IMR-90 (cell line): ENCODE data around the gene NSUN7. TPM values are rescaled to one million over a fixed set of nuclear protein-coding genes. Genes with fewer than 3 reads are reported as not detected.
"Not testable (repeated sequence)": the region's sequence is repeated elsewhere in the genome, so short reads cannot be mapped to it uniquely, and the experiment has no call there.

Experiments
- ATAC-seq: fragments of 200-7000 bp; cut with Tn5 transposase; 2 replicates; pipeline ENCODE4 v1.9.1; 2020; ENCODE audit warnings: low read depth, mild to moderate bottlenecking, moderate library complexity
- BruUV-seq: library from RNA; stranded (reverse); fragments of 400-500 nt; replicated peaks from 2 replicates; lab custom pipeline; 2021; lab: Mats Ljungman, UMichigan
- CTCF ChIA-PET: fragments of 300-600 bp; formaldehyde crosslinking; extraction: SDS; loops from one replicate; lab custom pipeline; 2021; ENCODE audit warnings: antibody characterized with exemption; lab: Yijun Ruan, JAX
- POLR2A ChIA-PET: fragments of 300-600 bp; sonication (Branson Sonifier 250); formaldehyde crosslinking; loops from one replicate; lab custom pipeline; 2022; ENCODE audit warnings: antibody characterized with exemption; ENCODE audit not compliant: unreplicated experiment; lab: Charles Lee
- DNase-seq: peaks from one replicate; pipeline ENCODE4 v3.0.0; 2013
- H2AFZ ChIP-seq: replicated peaks from 2 replicates; pipeline ENCODE3; 2013; ENCODE audit warnings: low read length, mild to moderate bottlenecking; ENCODE audit not compliant: poor library complexity
- H2AK5ac ChIP-seq: 2 replicates; pipeline ENCODE4 v1.6.1; 2013; ENCODE audit warnings: low read depth, low read length, inconsistent platforms
- H2AK9ac ChIP-seq: replicated peaks from 2 replicates; pipeline ENCODE3; 2013; ENCODE audit warnings: mild to moderate bottlenecking, low read depth, low read length, moderate library complexity; ENCODE audit not compliant: poor library complexity
- H2BK120ac ChIP-seq: 2 replicates; pipeline ENCODE4 v1.6.1; 2013; ENCODE audit warnings: low read depth, low read length, inconsistent platforms
- H2BK15ac ChIP-seq: 3 replicates; pipeline ENCODE4 v1.6.1; 2013; ENCODE audit warnings: low read depth, low read length, inconsistent platforms
- H2BK20ac ChIP-seq: 2 replicates; pipeline ENCODE4 v1.6.1; 2013; ENCODE audit warnings: low read depth, mild to moderate bottlenecking, inconsistent platforms, low read length, moderate library complexity
- H2BK5ac ChIP-seq: 2 replicates; pipeline ENCODE4 v1.6.1; 2013; ENCODE audit warnings: mild to moderate bottlenecking, low read depth, low read length, inconsistent platforms; ENCODE audit not compliant: poor library complexity, severe bottlenecking
- H3K14ac ChIP-seq: replicated peaks from 2 replicates; pipeline ENCODE4 v1.6.1; 2013; ENCODE audit warnings: low read depth, low read length, inconsistent platforms
- H3K18ac ChIP-seq: 2 replicates; pipeline ENCODE4 v1.6.1; 2013; ENCODE audit warnings: low read depth, low read length, control low read depth
- H3K23ac ChIP-seq: 2 replicates; pipeline ENCODE4 v1.6.1; 2013; ENCODE audit warnings: low read depth, low read length, inconsistent platforms
- H3K27ac ChIP-seq: 2 replicates; pipeline ENCODE4 v1.5.1; 2013; ENCODE audit warnings: mild to moderate bottlenecking, control low read depth, low read length; ENCODE audit not compliant: insufficient read depth
- H3K27me3 ChIP-seq: 2 replicates; pipeline ENCODE4 v1.6.1; 2013; ENCODE audit warnings: low read length; ENCODE audit not compliant: control insufficient read depth, insufficient read depth
- H3K36me3 ChIP-seq: 2 replicates; pipeline ENCODE4 v1.6.1; 2013; ENCODE audit warnings: low read length, mixed read lengths; ENCODE audit not compliant: control insufficient read depth, insufficient read depth
- H3K4ac ChIP-seq: 2 replicates; pipeline ENCODE4 v1.6.1; 2013; ENCODE audit warnings: low read depth, low read length, inconsistent platforms
- H3K4me1 ChIP-seq: 2 replicates; pipeline ENCODE4 v1.6.1; 2013; ENCODE audit warnings: low read length, mixed read lengths; ENCODE audit not compliant: control insufficient read depth, insufficient read depth
- H3K4me2 ChIP-seq: 2 replicates; pipeline ENCODE4 v1.6.1; 2013; ENCODE audit warnings: low read depth, mild to moderate bottlenecking, control low read depth, low read length, moderate library complexity
- H3K4me3 ChIP-seq: 2 replicates; pipeline ENCODE4 v1.5.1; 2013; ENCODE audit warnings: low read depth, mild to moderate bottlenecking, control low read depth, low read length, moderate library complexity; ENCODE audit not compliant: insufficient read depth
- H3K56ac ChIP-seq: 2 replicates; pipeline ENCODE4 v1.6.1; 2013; ENCODE audit warnings: low read length, inconsistent platforms; ENCODE audit not compliant: insufficient read depth; ENCODE audit errors: extremely low read depth
- H3K79me1 ChIP-seq, 2 experiments: 2 replicates each; pipeline ENCODE4 v1.6.1; 2013; ENCODE audit warnings: low read length in 2 of 2, inconsistent platforms in 1 of 2, low read depth in 1 of 2
- H3K9ac ChIP-seq: 2 replicates; pipeline ENCODE4 v1.6.1; 2013; ENCODE audit warnings: low read depth, low read length, control low read depth
- H3K9me1 ChIP-seq: 2 replicates; pipeline ENCODE4 v1.6.1; 2013; ENCODE audit warnings: low read length, inconsistent platforms; ENCODE audit not compliant: insufficient read depth
- H3K9me3 ChIP-seq: 2 replicates; pipeline ENCODE4 v1.6.1; 2013; ENCODE audit warnings: low read length; ENCODE audit not compliant: control insufficient read depth, insufficient read depth
- H4K20me1 ChIP-seq: 2 replicates; pipeline ENCODE4 v1.6.1; 2013; ENCODE audit warnings: low read length, inconsistent platforms; ENCODE audit not compliant: insufficient read depth
- H4K5ac ChIP-seq: 2 replicates; pipeline ENCODE4 v1.6.1; 2013; ENCODE audit warnings: mild to moderate bottlenecking, low read depth, low read length, control low read depth
- H4K8ac ChIP-seq, 2 experiments: 2 replicates each; pipeline ENCODE4 v1.6.1; 2013; ENCODE audit warnings: low read depth in 2 of 2, low read length in 2 of 2, control low read depth in 1 of 2, inconsistent platforms in 1 of 2
- H4K91ac ChIP-seq: 2 replicates; pipeline ENCODE4 v1.6.1; 2013; ENCODE audit warnings: low read depth, low read length, inconsistent platforms; ENCODE audit not compliant: insufficient read depth
- WGBS, 2 experiments: methylation state at CpG; one replicate each; pipeline versions ENCODE4 v1.1.5 to v1.1.7; 2013; ENCODE audit warnings: missing lambda C conversion rate in 2 of 2; ENCODE audit not compliant: insufficient read length in 1 of 2; ENCODE audit errors: extremely low coverage in 2 of 2; 5-methylcytosine and 5-hydroxymethylcytosine counted together
- dilution Hi-C: fragments of 300-500 bp; cut with HindIII; formaldehyde crosslinking; loops from one replicate; pipeline ENCODE4 v1.14.3; 2018; ENCODE audit warnings: low sequenced_read_pairs; ENCODE audit not compliant: unreplicated experiment
- in situ Hi-C: fragments of 300-500 bp; cut with MboI; formaldehyde crosslinking; loops from 3 replicates; pipeline ENCODE4 v1.14.3; 2019; ENCODE audit warnings: low sequenced_read_pairs, inconsistent platforms, mixed read lengths
- intact Hi-C: fragments of 100-400 bp; cut with micrococcal nuclease; formaldehyde crosslinking; loops from 2 replicates; pipeline ENCODE4 v1.10.0; 2022
- polyA plus RNA-seq, 3 experiments: library from polyadenylated mRNA; depleted of rRNA; stranded (reverse); fragments of >200 nt; gene quantifications; 2 replicates each; pipeline ENCODE4 v1.2.3, GENCODE V29; 2012; ENCODE audit warnings: low replicate concordance in 1 of 3
- total RNA-seq: library from RNA; depleted of rRNA; stranded (reverse); fragments of >200 nt; gene quantifications from 2 replicates; pipeline ENCODE4 v1.2.3, GENCODE V29; 2012

The NSUN7 gene
- total and polyA plus RNA-seq, 2 of the 4 experiments (the other 2 are of a cell fraction), result not detected

- intact Hi-C loops, H3K56ac ChIP-seq, H4K91ac ChIP-seq, H3K9me3 ChIP-seq, H3K27ac ChIP-seq, H3K36me3 ChIP-seq, ATAC-seq, H4K20me1 ChIP-seq, H3K9me1 ChIP-seq, DNase-seq, H3K4me3 ChIP-seq, H4K5ac ChIP-seq, H3K4me2 ChIP-seq, H3K4me1 ChIP-seq, H2AK9ac ChIP-seq, H2AFZ ChIP-seq, dilution Hi-C loops, H2AK5ac ChIP-seq, CTCF ChIA-PET, H3K79me1 ChIP-seq, H4K8ac ChIP-seq, H2BK5ac ChIP-seq, H3K4ac ChIP-seq, H3K9ac ChIP-seq, H3K14ac ChIP-seq, H2BK120ac ChIP-seq, H2BK20ac ChIP-seq, H2BK15ac ChIP-seq, BruUV-seq, H3K23ac ChIP-seq, H3K27me3 ChIP-seq, H3K18ac ChIP-seq: not testable (repeated sequence)
- 74% methylated on average over 3 of the region's 6 CpGs; no CpG with 5 or more reads in 1 of the 2 experiments for WGBS, 2 experiments
- POLR2A ChIA-PET, result interaction anchor here (0.6 kb wide), 2 partner anchors 221 to 663 kb away, joined by 3 to 5 read pairs; no protein-coding TSS in a partner anchor
- in situ Hi-C loops, result loop anchor here (25.0 kb wide), 1 partner anchor 99 kb away; no protein-coding TSS in a partner anchor
These were observed 36.8 kb upstream of the NSUN7 start for GRCh38 chr4:40713001-40713400.
